Body of pancreas (tissue), 4 donors: ENCODE data around the gene ADGRF5.

Experiments
- CTCF ChIP-seq, 7 experiments: fragments of 450-650 bp in 4 of 7; fragments of 200-600 bp in 3 of 7; sonication (generic) in 3 of 7; IDR thresholded peaks; one replicate each; pipeline ENCODE4 v1.5.1; 2016 to 2019; ENCODE audit warnings: antibody characterized with exemption in 7 of 7
- POLR2A ChIP-seq, 3 donors: fragments of 450-650 bp; IDR thresholded peaks; one replicate each; pipeline ENCODE4 v1.6.1; 2016; ENCODE audit warnings: antibody characterized with exemption in 3 of 3, mild to moderate bottlenecking in 2 of 3

DNA sequence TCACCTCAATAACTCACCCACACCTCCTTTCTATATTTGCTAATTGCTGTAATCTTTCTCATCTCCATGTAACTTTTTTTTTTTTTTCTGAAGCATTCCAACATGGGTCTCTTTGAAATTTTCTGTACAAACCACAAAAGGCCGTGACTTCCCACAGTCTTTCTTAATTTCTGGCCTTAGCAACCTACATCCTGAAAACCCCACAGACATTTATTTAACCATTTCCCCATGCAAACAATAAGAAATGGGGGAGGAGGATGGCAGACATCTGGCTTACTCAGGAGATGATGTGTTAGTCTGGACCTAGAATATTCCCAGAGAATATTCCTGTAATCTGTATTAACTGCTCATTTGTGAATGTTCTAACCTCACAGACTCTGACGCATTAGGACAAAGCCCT lies 70.9 kb downstream of the ADGRF5 start:
- TF ChIP-seq POLR2A (IDR thresholded peaks at IDR 0.05) (no peak), CTCF (IDR thresholded peaks at IDR 0.05) (no peak)
